Measurements from ENCODE around the gene FRMPD4.

Gene FRMPD4

DNA sequence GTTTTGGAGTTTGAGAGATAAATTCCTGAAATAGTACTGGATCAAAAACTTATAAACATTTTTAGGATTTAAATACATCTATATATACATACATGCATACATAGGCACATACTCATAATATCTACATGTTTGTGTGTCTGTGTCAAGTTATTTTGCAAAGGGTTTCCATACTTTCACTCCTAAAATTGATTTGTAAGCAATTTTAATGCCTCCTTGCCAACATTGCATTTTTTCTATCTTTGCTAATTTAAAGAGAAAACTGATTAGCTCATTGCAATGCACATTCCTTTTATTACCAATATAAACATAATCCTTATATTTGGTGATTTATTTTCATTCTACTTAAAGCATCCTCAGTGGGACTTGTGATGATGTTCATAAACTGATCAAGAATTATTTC is 258.3 kb downstream of the FRMPD4 start:
- no peak overlapping the region for H3K4me3 Mint-ChIP-seq
- no peak overlapping the region for H3K27ac Mint-ChIP-seq
- no peaks in the 10 kb centered on the region for H3K27me3 Mint-ChIP-seq
- H3K4me1 Mint-ChIP-seq = no peaks in the 10 kb centered on the region
- H3K36me3 Mint-ChIP-seq = no peaks in the 10 kb centered on the region
- CTCF ChIA-PET = no interaction called here
- no peak for DNase-seq
- no peaks in the 10 kb centered on the region for H3K9me3 Mint-ChIP-seq

DNA sequence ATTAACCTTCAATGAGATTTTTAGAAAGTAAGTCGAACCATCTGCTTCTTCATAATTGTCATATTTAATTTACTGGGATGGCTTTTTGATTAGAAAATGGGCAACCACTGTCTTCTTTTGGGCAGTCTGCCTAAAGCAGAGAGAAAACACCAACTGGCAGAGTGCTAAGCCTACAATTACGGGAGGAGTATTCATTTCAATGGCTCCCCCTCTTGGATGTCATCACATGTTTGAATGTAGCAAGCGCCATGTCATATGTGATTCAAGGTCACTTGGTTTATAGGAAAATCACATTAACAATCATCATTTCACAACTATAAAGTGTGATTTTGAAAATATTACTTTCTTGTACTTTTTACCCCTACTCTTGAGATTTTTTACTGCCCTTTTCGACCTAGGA is 261.9 kb downstream of the FRMPD4 start:
- Mint-ChIP-seq H3K27ac (no peak overlapping the region), H3K4me1 (no peaks in the 10 kb centered on the region), H3K36me3 (no peaks in the 10 kb centered on the region), H3K27me3 (no peaks in the 10 kb centered on the region), H3K9me3 (no peaks in the 10 kb centered on the region), H3K4me3 (no peak overlapping the region)
- DNase-seq = no peak
- CTCF ChIA-PET = no interaction called here

DNA sequence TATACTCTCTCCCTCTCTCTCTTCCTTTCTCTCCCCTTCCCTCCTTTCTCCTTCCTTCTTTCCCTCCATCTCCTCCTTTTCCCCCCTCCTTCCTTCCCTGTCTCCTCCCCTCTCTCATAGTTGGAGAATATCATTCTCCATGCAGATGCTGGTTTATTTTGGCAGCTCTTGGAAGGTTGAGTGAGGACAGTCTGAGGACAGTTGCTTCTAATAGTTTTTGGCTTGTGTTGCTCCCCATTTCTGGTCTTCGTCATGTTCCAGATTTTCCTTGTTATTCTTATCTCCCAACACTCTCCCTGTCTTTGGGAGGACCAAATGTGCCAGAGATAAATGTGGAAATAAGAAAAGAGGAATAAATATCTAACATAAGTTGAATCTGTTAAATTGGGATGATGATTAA is 263.0 kb downstream of the FRMPD4 start:
- Mint-ChIP-seq H3K9me3 (no peaks in the 10 kb centered on the region), H3K4me1 (no peaks in the 10 kb centered on the region), H3K27ac (no peak overlapping the region), H3K36me3 (no peaks in the 10 kb centered on the region), H3K4me3 (no peak overlapping the region), H3K27me3 (no peaks in the 10 kb centered on the region)
- CTCF ChIA-PET = no interaction called here
- no peak for DNase-seq

DNA sequence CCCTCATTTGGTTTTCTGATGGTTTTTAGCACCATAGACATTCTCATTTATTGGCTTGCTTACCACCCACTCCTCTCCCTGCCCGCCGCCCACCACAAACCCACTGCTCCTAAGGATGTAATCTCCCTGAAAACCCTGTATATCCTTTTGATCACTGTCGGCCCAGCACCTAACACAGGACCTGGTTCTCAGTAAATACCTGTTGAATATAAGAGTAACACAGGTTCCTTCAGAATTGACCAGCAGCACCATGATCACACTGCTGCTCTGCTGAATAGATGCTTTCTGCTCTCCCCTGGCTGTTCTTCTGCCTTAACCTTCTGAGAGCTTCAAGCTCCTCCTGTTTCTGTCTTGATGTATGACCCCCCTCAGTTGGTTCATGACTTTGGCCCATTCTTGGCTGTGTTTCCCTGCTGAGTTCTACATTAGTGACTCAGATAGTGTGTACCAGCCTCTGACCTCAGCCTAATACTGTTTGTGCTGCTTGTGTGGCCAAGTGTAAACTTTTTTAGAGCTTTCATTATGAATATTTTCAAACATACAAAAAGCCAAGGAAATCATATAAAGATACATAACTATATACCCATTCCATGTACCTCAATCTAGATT is 265.3 kb downstream of the FRMPD4 start:
- Mint-ChIP-seq H3K27ac (no peak overlapping the region), H3K4me1 (no peaks in the 10 kb centered on the region), H3K4me3 (no peak overlapping the region), H3K9me3 (no peaks in the 10 kb centered on the region), H3K27me3 (no peaks in the 10 kb centered on the region), H3K36me3 (no peaks in the 10 kb centered on the region)
- no peak for DNase-seq
- CTCF ChIA-PET = no interaction called here

DNA sequence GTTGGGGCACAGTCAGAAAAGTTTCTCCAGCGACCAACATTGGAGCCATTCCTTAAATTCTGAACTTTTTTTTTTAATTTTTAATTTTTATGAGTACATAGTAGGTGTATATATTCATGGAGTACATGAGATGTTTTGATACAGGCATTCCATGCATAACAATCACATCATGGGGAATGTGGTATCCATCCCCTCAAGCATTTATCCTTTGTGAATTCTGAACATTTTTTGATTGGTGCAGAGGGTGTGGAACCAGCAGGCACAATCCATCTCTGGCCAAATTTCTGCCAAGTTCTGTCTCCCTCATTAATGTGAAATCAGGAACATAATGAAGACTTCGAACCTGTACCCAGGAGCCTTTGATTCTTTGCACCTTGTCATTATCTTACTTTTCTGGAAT is 267.0 kb downstream of the FRMPD4 start:
- CTCF ChIA-PET = no interaction called here
- H3K27me3 Mint-ChIP-seq = no peaks in the 10 kb centered on the region
- H3K4me3 Mint-ChIP-seq = no peak overlapping the region
- no peak overlapping the region for H3K27ac Mint-ChIP-seq
- no peaks in the 10 kb centered on the region for H3K36me3 Mint-ChIP-seq
- no peaks in the 10 kb centered on the region for H3K4me1 Mint-ChIP-seq
- no peak for DNase-seq
- no peaks in the 10 kb centered on the region for H3K9me3 Mint-ChIP-seq

DNA sequence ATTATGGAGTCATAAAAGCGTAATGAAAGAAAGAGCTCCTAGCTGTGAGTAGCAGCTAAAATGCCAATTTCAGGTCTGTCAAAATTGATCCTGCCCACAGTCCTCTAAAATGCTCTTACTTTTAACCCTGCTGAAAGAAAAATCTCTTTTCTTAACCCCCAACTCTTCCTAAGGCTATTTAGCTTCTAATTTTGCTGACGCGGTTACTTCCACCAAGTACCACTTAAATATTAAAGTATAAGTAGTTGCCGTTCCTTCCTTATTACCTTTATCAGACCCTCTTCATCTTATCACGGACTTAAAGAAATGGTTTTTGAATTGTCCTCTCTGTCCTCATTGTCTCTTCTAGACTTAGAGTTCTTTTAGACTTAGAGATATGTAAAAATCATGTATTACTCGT is 272.2 kb downstream of the FRMPD4 start:
- no peaks in the 10 kb centered on the region for H3K36me3 Mint-ChIP-seq
- no peak overlapping the region for H3K27ac Mint-ChIP-seq
- no peaks in the 10 kb centered on the region for H3K4me1 Mint-ChIP-seq
- CTCF ChIA-PET = no interaction called here
- no peaks in the 10 kb centered on the region for H3K9me3 Mint-ChIP-seq
- DNase-seq = no peak
- no peaks in the 10 kb centered on the region for H3K27me3 Mint-ChIP-seq
- no peak overlapping the region for H3K4me3 Mint-ChIP-seq

GRCh38 chrX:12411831-12412230 is 273.6 kb downstream of the FRMPD4 start:
- CTCF ChIA-PET = no interaction called here
- Mint-ChIP-seq H3K27ac (no peak overlapping the region), H3K27me3 (no peaks in the 10 kb centered on the region), H3K4me3 (no peak overlapping the region), H3K36me3 (no peaks in the 10 kb centered on the region), H3K9me3 (no peaks in the 10 kb centered on the region), H3K4me1 (no peaks in the 10 kb centered on the region)
- no peak for DNase-seq

- DNase-seq = no peak
- H3K9me3 Mint-ChIP-seq = no peaks in the 10 kb centered on the region
- H3K27me3 Mint-ChIP-seq = no peaks in the 10 kb centered on the region
- H3K27ac Mint-ChIP-seq = no peak overlapping the region
- no peaks in the 10 kb centered on the region for H3K4me1 Mint-ChIP-seq
- no peak overlapping the region for H3K4me3 Mint-ChIP-seq
- no peaks in the 10 kb centered on the region for H3K36me3 Mint-ChIP-seq
- CTCF ChIA-PET = no interaction called here
Observed at GRCh38 chrX:12412561-12412960, 274.3 kb downstream of the FRMPD4 start.

DNA sequence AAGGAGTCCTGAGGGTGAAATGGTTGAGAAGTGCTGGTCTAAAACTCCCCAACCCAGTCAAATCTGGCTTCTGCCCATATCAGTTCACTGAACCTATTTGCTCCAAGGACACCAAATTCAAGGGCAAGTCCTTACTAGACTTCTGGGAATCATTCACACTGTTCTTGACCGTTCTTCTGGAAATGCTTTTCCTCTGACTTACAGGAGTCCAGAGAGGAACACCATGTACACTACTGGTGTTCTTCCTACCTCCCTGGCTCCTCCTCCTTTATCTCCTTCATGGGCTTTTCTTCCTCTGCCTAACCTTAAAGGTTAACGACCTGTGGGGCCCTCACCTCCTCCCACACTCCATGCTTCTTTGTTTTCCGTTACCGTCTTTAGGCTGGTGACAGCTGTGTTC is 281.3 kb downstream of the FRMPD4 start:
- CTCF ChIA-PET = no interaction called here
- no peaks in the 10 kb centered on the region for H3K36me3 Mint-ChIP-seq
- no peak for DNase-seq
- no peaks in the 10 kb centered on the region for H3K4me1 Mint-ChIP-seq
- peak overlapping the region; percentile 1 for H3K27ac Mint-ChIP-seq
- no peaks in the 10 kb centered on the region for H3K27me3 Mint-ChIP-seq
- no peaks in the 10 kb centered on the region for H3K9me3 Mint-ChIP-seq
- no peak overlapping the region for H3K4me3 Mint-ChIP-seq

GRCh38 chrX:12421918-12422317 is 283.6 kb downstream of the FRMPD4 start:
- CTCF ChIA-PET = no interaction called here
- H3K36me3 Mint-ChIP-seq = no peaks in the 10 kb centered on the region
- H3K27ac Mint-ChIP-seq = no peak overlapping the region
- no peaks in the 10 kb centered on the region for H3K9me3 Mint-ChIP-seq
- H3K27me3 Mint-ChIP-seq = no peaks in the 10 kb centered on the region
- no peak overlapping the region for H3K4me3 Mint-ChIP-seq
- no peaks in the 10 kb centered on the region for H3K4me1 Mint-ChIP-seq
- DNase-seq = no peak

DNA sequence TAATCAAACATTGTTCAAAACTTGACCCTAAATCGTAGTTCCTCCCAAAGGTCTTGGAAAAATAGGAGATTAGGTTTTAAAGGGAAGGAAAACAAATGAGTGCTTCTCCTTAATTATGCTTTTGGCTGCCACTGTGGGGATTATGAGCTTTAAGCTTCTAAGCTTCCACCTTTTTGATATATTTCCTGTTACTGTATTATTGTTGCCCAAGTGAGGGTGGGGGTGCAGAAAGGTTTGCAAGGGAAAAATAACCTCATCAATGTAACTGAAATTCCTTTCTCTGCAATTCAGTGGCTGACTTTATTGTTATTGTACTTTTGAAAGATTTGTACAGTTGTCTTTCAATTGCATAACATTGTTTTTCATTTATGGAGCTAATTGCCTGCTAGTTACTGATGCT is 285.1 kb downstream of the FRMPD4 start:
- Mint-ChIP-seq H3K27ac (no peak overlapping the region), H3K27me3 (no peaks in the 10 kb centered on the region), H3K9me3 (no peaks in the 10 kb centered on the region), H3K36me3 (no peaks in the 10 kb centered on the region), H3K4me1 (no peaks in the 10 kb centered on the region), H3K4me3 (no peak overlapping the region)
- CTCF ChIA-PET = no interaction called here
- DNase-seq = no peak

DNA sequence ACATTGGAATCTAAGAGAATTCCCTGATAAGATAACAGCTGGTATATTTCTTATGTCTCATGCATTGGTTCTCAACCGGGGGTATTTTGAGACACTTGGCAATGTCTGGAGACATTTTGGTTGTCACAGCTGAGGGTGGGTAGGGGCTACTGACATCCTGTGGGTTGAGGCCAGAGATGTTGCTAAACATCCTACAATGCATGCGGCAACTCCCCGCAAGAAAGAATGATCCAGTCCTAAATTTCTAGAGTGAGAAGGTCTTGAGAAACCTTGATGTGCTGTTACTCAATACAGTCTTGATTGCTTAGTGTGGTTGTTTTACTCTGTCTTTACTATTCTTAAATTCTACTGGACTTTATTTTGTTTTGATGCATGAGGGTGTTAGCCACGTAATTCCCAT is 287.2 kb downstream of the FRMPD4 start:
- CTCF ChIA-PET = no interaction called here
- Mint-ChIP-seq H3K9me3 (no peaks in the 10 kb centered on the region), H3K4me3 (no peak overlapping the region), H3K36me3 (no peaks in the 10 kb centered on the region), H3K4me1 (no peaks in the 10 kb centered on the region), H3K27me3 (no peaks in the 10 kb centered on the region), H3K27ac (no peak overlapping the region)
- no peak for DNase-seq

- no peak overlapping the region for H3K4me3 Mint-ChIP-seq
- no peak overlapping the region for H3K27ac Mint-ChIP-seq
- no peaks in the 10 kb centered on the region for H3K9me3 Mint-ChIP-seq
- no peaks in the 10 kb centered on the region for H3K36me3 Mint-ChIP-seq
- CTCF ChIA-PET = no interaction called here
- H3K27me3 Mint-ChIP-seq = no peaks in the 10 kb centered on the region
- DNase-seq = no peak
- H3K4me1 Mint-ChIP-seq = no peaks in the 10 kb centered on the region
Observed at GRCh38 chrX:12426420-12426819, 288.1 kb downstream of the FRMPD4 start.

- Mint-ChIP-seq H3K4me3 (no peak overlapping the region), H3K27ac (no peak overlapping the region), H3K9me3 (no peaks in the 10 kb centered on the region), H3K36me3 (no peaks in the 10 kb centered on the region), H3K4me1 (no peaks in the 10 kb centered on the region), H3K27me3 (no peaks in the 10 kb centered on the region)
- no peak for DNase-seq
- CTCF ChIA-PET = no interaction called here
Observed at GRCh38 chrX:12434493-12434892, 296.2 kb downstream of the FRMPD4 start.

GRCh38 chrX:12439416-12439815 is 301.1 kb downstream of the FRMPD4 start:
- Mint-ChIP-seq H3K27me3 (no peaks in the 10 kb centered on the region), H3K27ac (no peak overlapping the region), H3K4me1 (no peaks in the 10 kb centered on the region), H3K9me3 (no peaks in the 10 kb centered on the region), H3K4me3 (no peak overlapping the region), H3K36me3 (no peaks in the 10 kb centered on the region)
- CTCF ChIA-PET = no interaction called here
- DNase-seq = no peak

- H3K4me1 Mint-ChIP-seq = no peaks in the 10 kb centered on the region
- DNase-seq = no peak
- H3K27me3 Mint-ChIP-seq = no peaks in the 10 kb centered on the region
- CTCF ChIA-PET = no interaction called here
- no peak overlapping the region for H3K4me3 Mint-ChIP-seq
- H3K9me3 Mint-ChIP-seq = no peaks in the 10 kb centered on the region
- H3K27ac Mint-ChIP-seq = no peak overlapping the region
- no peaks in the 10 kb centered on the region for H3K36me3 Mint-ChIP-seq
Observed at GRCh38 chrX:12440246-12440645, 302.0 kb downstream of the FRMPD4 start.
